ENCODE results near the gene PRELID2. TPM values are rescaled to one million over a fixed set of nuclear protein-coding genes. Genes with fewer than 3 reads are reported as not detected.
A peak's percentile ranks its signal among the peaks of the same experiment; 100 is the strongest.

PRELID2 gene
- total and polyA plus RNA-seq, 4 donors, result 1.2 to 68.1 (median 5.5) TPM

- DNase-seq (peak in 2 of 3 donors; percentile 63 to 77), ATAC-seq (ENCODE audit: insufficient read depth, low FRiP score) (no peak)
- no peaks in the 10 kb centered on the region for H3K27me3 ChIP-seq (ENCODE audit: control insufficient read depth in 3 of 3, insufficient read depth in 3 of 3, low read length in 2 of 3)
- no peak overlapping the region for H3K4me3 ChIP-seq
- no peaks in the 10 kb centered on the region for H3K9me3 ChIP-seq (ENCODE audit: control insufficient read depth in 4 of 4, insufficient read depth in 3 of 4, low read length in 3 of 4)
- TF ChIP-seq CTCF (IDR thresholded peaks at IDR 0.05; ENCODE audit: control extremely low read depth, extremely low read depth), result peak; percentile 19
- 85 to 92% methylated on average over 3 of the region's 3 CpGs for WGBS, 2 donors
- H3K4me1 ChIP-seq (ENCODE audit: control insufficient read depth in 5 of 5, insufficient read depth in 5 of 5, low read length in 5 of 5), result no peaks in the 10 kb centered on the region
- H3K27ac ChIP-seq (ENCODE audit: low read depth in 1 of 2, low read length in 1 of 2), result no peak overlapping the region
- H3K36me3 ChIP-seq (ENCODE audit: control insufficient read depth in 4 of 4, insufficient read depth in 4 of 4, low read length in 4 of 4), result peaks cover 0 to 9% (median 1%) of the 10 kb centered on the region in 4 donors
- H3K9ac ChIP-seq (ENCODE audit: insufficient read depth in 1 of 2, low read length in 2 of 2), result no peak overlapping the region
These were observed 23.1 kb downstream of the PRELID2 start for GRCh38 chr5:145811834-145812625.

GRCh38 chr5:145806923-145807322 is 28.2 kb downstream of the PRELID2 start:
- Histone ChIP-seq H3K9me3 (ENCODE audit: control insufficient read depth in 4 of 4, insufficient read depth in 3 of 4, low read length in 3 of 4) (no peaks in the 10 kb centered on the region), H3K9ac (ENCODE audit: insufficient read depth in 1 of 2, low read length in 2 of 2) (no peak overlapping the region), H3K36me3 (ENCODE audit: control insufficient read depth in 4 of 4, insufficient read depth in 4 of 4, low read length in 4 of 4) (peaks cover 0 to 3% (median 2%) of the 10 kb centered on the region in 4 donors), H3K4me3 (no peak overlapping the region), H3K27ac (ENCODE audit: low read depth in 1 of 2, low read length in 1 of 2) (no peak overlapping the region), H3K4me1 (ENCODE audit: control insufficient read depth in 5 of 5, insufficient read depth in 5 of 5, low read length in 5 of 5) (no peaks in the 10 kb centered on the region), H3K27me3 (ENCODE audit: control insufficient read depth in 3 of 3, insufficient read depth in 3 of 3, low read length in 2 of 3) (no peaks in the 10 kb centered on the region)
- 87 to 92% methylated on average over 5 of the region's 5 CpGs for WGBS, 2 donors
- DNase-seq (no peak), ATAC-seq (ENCODE audit: insufficient read depth, low FRiP score) (no peak)
- TF ChIP-seq CTCF (IDR thresholded peaks at IDR 0.05; ENCODE audit: control extremely low read depth, extremely low read depth), result no peak

- no peaks in the 10 kb centered on the region for H3K4me1 ChIP-seq (ENCODE audit: control insufficient read depth in 5 of 5, insufficient read depth in 5 of 5, low read length in 5 of 5)
- no peaks in the 10 kb centered on the region for H3K9me3 ChIP-seq (ENCODE audit: control insufficient read depth in 4 of 4, insufficient read depth in 3 of 4, low read length in 3 of 4)
- H3K4me3 ChIP-seq, result no peak overlapping the region
- H3K9ac ChIP-seq (ENCODE audit: insufficient read depth in 1 of 2, low read length in 2 of 2), result no peak overlapping the region
- DNase-seq (no peak), ATAC-seq (ENCODE audit: insufficient read depth, low FRiP score) (no peak)
- no peak overlapping the region for H3K27ac ChIP-seq (ENCODE audit: low read depth in 1 of 2, low read length in 1 of 2)
- WGBS, 2 donors, result 86 to 93% methylated on average over 4 of the region's 4 CpGs
- no peak for TF ChIP-seq CTCF (IDR thresholded peaks at IDR 0.05; ENCODE audit: control extremely low read depth, extremely low read depth)
- H3K27me3 ChIP-seq (ENCODE audit: control insufficient read depth in 3 of 3, insufficient read depth in 3 of 3, low read length in 2 of 3), result no peaks in the 10 kb centered on the region
- H3K36me3 ChIP-seq (ENCODE audit: control insufficient read depth in 4 of 4, insufficient read depth in 4 of 4, low read length in 4 of 4), result peaks cover 0 to 3% (median under 1%) of the 10 kb centered on the region in 4 donors
These were observed 29.3 kb downstream of the PRELID2 start for GRCh38 chr5:145805819-145806218.
